Endothelial cell of umbilical vein (primary cell): ENCODE results near the gene PPARD. TPM values are rescaled to one million over a fixed set of nuclear protein-coding genes. Genes with fewer than 3 reads are reported as not detected.

Experiments used
- BruUV-seq: library from RNA; stranded (reverse); fragments of 400-500 nt; replicated peaks from 2 replicates; lab custom pipeline; 2021; lab: Mats Ljungman, UMichigan
- CTCF ChIA-PET: fragments of 300-600, 350-600 bp; sonication (Branson Sonifier 250); formaldehyde crosslinking; loops from one replicate; lab custom pipeline; 2021; ENCODE audit warnings: antibody characterized with exemption, inconsistent platforms; lab: Charles Lee
- POLR2A ChIA-PET: fragments of 300-600, 350-600 bp; sonication (Branson Sonifier 250); formaldehyde crosslinking; loops from one replicate; lab custom pipeline; 2021; ENCODE audit warnings: antibody characterized with exemption, inconsistent platforms; lab: Charles Lee
- DNase-seq: peaks from one replicate; pipeline ENCODE4 v3.0.0-alpha.2; 2011; ENCODE audit warnings: low read depth, low spot score
- FAIRE-seq: peaks from 2 replicates; lab custom pipeline; 2011; peaks lifted over from hg19 to GRCh38; lab: Jason Lieb, UNC
- H2AFZ ChIP-seq: 2 replicates; pipeline ENCODE4 v1.6.0; 2012; ENCODE audit warnings: low read depth, low read length, control low read depth, inconsistent platforms
- H3K27ac ChIP-seq: 2 replicates; pipeline ENCODE4 v1.5.1; 2011; ENCODE audit warnings: low read depth, mild to moderate bottlenecking, control low read depth, low read length, moderate library complexity; ENCODE audit not compliant: insufficient read depth
- H3K27me3 ChIP-seq, 2 experiments: 2 replicates each; pipeline versions ENCODE4 v1.6.0 to v1.6.1; 2011; ENCODE audit warnings: low read length in 2 of 2, mixed read lengths in 1 of 2; ENCODE audit not compliant: control insufficient read depth in 2 of 2, insufficient read depth in 2 of 2
- H3K36me3 ChIP-seq, 2 experiments: 2 replicates in 1 of 2; 3 replicates in 1 of 2; pipeline ENCODE4 v1.5.1; 2011; ENCODE audit warnings: low read length in 2 of 2, mild to moderate bottlenecking in 1 of 2, moderate library complexity in 1 of 2; ENCODE audit not compliant: control insufficient read depth in 2 of 2, insufficient read depth in 2 of 2; ENCODE audit errors: extremely low read depth in 1 of 2
- H3K4me1 ChIP-seq: 3 replicates; pipeline ENCODE4 v1.5.1; 2011; ENCODE audit warnings: mild to moderate bottlenecking, low read length; ENCODE audit not compliant: control insufficient read depth, insufficient read depth; ENCODE audit errors: extremely low read depth
- H3K4me2 ChIP-seq: 2 replicates; pipeline ENCODE4 v1.6.1; 2011; ENCODE audit warnings: low read length, control low read depth, mixed read lengths; ENCODE audit not compliant: insufficient read depth
- H3K4me3 ChIP-seq, 3 experiments: fragments of 200-600 bp in 1 of 3; sonication (generic), shearing (Covaris generic) in 1 of 3; replicated peaks in 1 of 3; 2 replicates each; pipeline ENCODE4 v1.5.1; 2011 to 2016; ENCODE audit warnings: control low read depth in 3 of 3, low read length in 3 of 3, mild to moderate bottlenecking in 2 of 3, inconsistent platforms in 1 of 3, low read depth in 1 of 3, moderate library complexity in 1 of 3; ENCODE audit not compliant: insufficient read depth in 1 of 3
- H3K79me2 ChIP-seq: 2 replicates; pipeline ENCODE4 v1.6.0; 2012; ENCODE audit warnings: low read length, inconsistent platforms; ENCODE audit not compliant: control insufficient read depth, insufficient read depth
- H3K9ac ChIP-seq: replicated peaks from 2 replicates; pipeline ENCODE3; 2011; ENCODE audit warnings: low read length, control low read depth; ENCODE audit not compliant: insufficient read depth; ENCODE audit errors: extremely low read depth
- H3K9me1 ChIP-seq: replicated peaks from 3 replicates; pipeline ENCODE4 v1.6.0; 2011; ENCODE audit warnings: mild to moderate bottlenecking, low read length; ENCODE audit not compliant: control insufficient read depth, insufficient read depth; ENCODE audit errors: extremely low read depth
- H3K9me3 ChIP-seq: replicated peaks from 2 replicates; pipeline ENCODE4 v1.5.1; 2012; ENCODE audit warnings: low read length, inconsistent platforms; ENCODE audit not compliant: control insufficient read depth, insufficient read depth
- H4K20me1 ChIP-seq: replicated peaks from 2 replicates; pipeline ENCODE3; 2011; ENCODE audit warnings: mild to moderate bottlenecking, low read length; ENCODE audit not compliant: control insufficient read depth, insufficient read depth; ENCODE audit errors: extremely low read depth
- EZH2 ChIP-seq: IDR thresholded peaks from 2 replicates; pipeline ENCODE4 v1.6.1; 2012; ENCODE audit warnings: borderline replicate concordance, low read depth, mild to moderate bottlenecking, moderate library complexity, low read length, inconsistent platforms; ENCODE audit not compliant: severe bottlenecking
- FOS ChIP-seq: IDR thresholded peaks from 2 replicates; pipeline ENCODE4 v1.6.1; 2011; ENCODE audit warnings: mild to moderate bottlenecking, low read length, moderate library complexity, borderline replicate concordance; ENCODE audit not compliant: insufficient read depth
- GATA2 ChIP-seq: IDR thresholded peaks from 2 replicates; pipeline ENCODE4 v1.7.0; 2011; ENCODE audit warnings: low read depth, mild to moderate bottlenecking, moderate library complexity, mixed read lengths, low read length; ENCODE audit not compliant: insufficient read length, insufficient read depth
- JUN ChIP-seq: IDR thresholded peaks from 2 replicates; pipeline ENCODE4 v1.6.1; 2011; ENCODE audit warnings: borderline replicate concordance, low read depth; ENCODE audit not compliant: insufficient read length, insufficient read depth
- MAX ChIP-seq: IDR thresholded peaks from 2 replicates; pipeline ENCODE4 v1.6.1; 2011; ENCODE audit not compliant: insufficient read depth, insufficient read length
- MYC ChIP-seq: IDR thresholded peaks from one replicate; pipeline ENCODE4 v1.6.1; 2011; ENCODE audit warnings: mild to moderate bottlenecking, low read depth, low read length
- POLR2A ChIP-seq: IDR thresholded peaks from 2 replicates; pipeline ENCODE4 v1.6.1; 2012; ENCODE audit warnings: low read depth, mild to moderate bottlenecking, control low read depth, low read length
- POLR2AphosphoS5 ChIP-seq: IDR thresholded peaks from 2 replicates; pipeline ENCODE4 v1.6.1; 2012; ENCODE audit warnings: low read depth, mild to moderate bottlenecking, control low read depth, low read length, moderate library complexity; ENCODE audit not compliant: insufficient read depth
- dilution Hi-C: fragments of 300-500 bp; cut with MboI; formaldehyde crosslinking; loops from one replicate; pipeline ENCODE4 v1.15.0; 2019; ENCODE audit warnings: low sequenced_read_pairs; ENCODE audit not compliant: extremely low pct_ligation_motif_present
- intact Hi-C: fragments of 100-400 bp; cut with micrococcal nuclease; formaldehyde crosslinking; loops from one replicate; pipeline ENCODE4 v1.10.0; 2022
- polyA plus RNA-seq, 4 experiments: library from polyadenylated mRNA; depleted of rRNA in 3 of 4; stranded (reverse) in 3 of 4; unstranded in 1 of 4; fragments of >200 nt; gene quantifications; 2 replicates each; pipeline versions ENCODE4 v1.2.1 to v1.2.3, GENCODE V29; 2011 to 2012; ENCODE audit warnings: missing spikeins in 1 of 4
- total RNA-seq: library from RNA; stranded (reverse); gene quantifications from 2 replicates; pipeline ENCODE4 v1.2.3, GENCODE V29; 2021
- TF ChIP-seq, protein P1 (sequence below), 2 donors: IDR thresholded peaks; 1 replicate in 1 of 2; 2 replicates in 1 of 2; pipeline ENCODE4 v1.5.1; 2011; ENCODE audit warnings: low read length in 2 of 2, mild to moderate bottlenecking in 2 of 2, moderate library complexity in 2 of 2, control low read depth in 1 of 2, inconsistent platforms in 1 of 2, low read depth in 1 of 2; ENCODE audit not compliant: insufficient read depth in 1 of 2; ENCODE audit errors: extremely low read depth in 1 of 2

Gene PPARD
- total and polyA plus RNA-seq, 2 donors (not counting 3 experiments of a cell fraction or from before 2014, with no cell fraction given) = 23.4 to 29.2 TPM

- Histone ChIP-seq H3K9ac (no peak overlapping the region), H3K4me2 (no peak overlapping the region), H4K20me1 (no peaks in the 10 kb centered on the region), H3K4me3 (no peak overlapping the region), H3K9me3 (no peaks in the 10 kb centered on the region), H3K4me1 (no peaks in the 10 kb centered on the region), H3K27me3 (no peaks in the 10 kb centered on the region), H3K9me1 (no peaks in the 10 kb centered on the region), H3K36me3 (peaks cover 0 to 2% of the 10 kb centered on the region in 2 experiments), H2AFZ (no peak overlapping the region), H3K27ac (no peak overlapping the region), H3K79me2 (peaks cover 5% of the 10 kb centered on the region)
- dilution Hi-C loops (no loop called here), intact Hi-C loops (no loop called here)
- CTCF ChIA-PET = no interaction called here
- POLR2A ChIA-PET = no interaction called here
- DNase-seq (no peak), FAIRE-seq (no peak)
- no peak for TF ChIP-seq FOS
- TF ChIP-seq MAX = no peak
- no peak for TF ChIP-seq GATA2
- no peak for TF ChIP-seq POLR2A
- no peak for TF ChIP-seq EZH2
- TF ChIP-seq JUN = no peak
- TF ChIP-seq, protein P1, sequence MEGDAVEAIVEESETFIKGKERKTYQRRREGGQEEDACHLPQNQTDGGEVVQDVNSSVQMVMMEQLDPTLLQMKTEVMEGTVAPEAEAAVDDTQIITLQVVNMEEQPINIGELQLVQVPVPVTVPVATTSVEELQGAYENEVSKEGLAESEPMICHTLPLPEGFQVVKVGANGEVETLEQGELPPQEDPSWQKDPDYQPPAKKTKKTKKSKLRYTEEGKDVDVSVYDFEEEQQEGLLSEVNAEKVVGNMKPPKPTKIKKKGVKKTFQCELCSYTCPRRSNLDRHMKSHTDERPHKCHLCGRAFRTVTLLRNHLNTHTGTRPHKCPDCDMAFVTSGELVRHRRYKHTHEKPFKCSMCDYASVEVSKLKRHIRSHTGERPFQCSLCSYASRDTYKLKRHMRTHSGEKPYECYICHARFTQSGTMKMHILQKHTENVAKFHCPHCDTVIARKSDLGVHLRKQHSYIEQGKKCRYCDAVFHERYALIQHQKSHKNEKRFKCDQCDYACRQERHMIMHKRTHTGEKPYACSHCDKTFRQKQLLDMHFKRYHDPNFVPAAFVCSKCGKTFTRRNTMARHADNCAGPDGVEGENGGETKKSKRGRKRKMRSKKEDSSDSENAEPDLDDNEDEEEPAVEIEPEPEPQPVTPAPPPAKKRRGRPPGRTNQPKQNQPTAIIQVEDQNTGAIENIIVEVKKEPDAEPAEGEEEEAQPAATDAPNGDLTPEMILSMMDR (IDR thresholded peaks at IDR 0.05; ENCODE audit: extremely low read depth in 1 of 2, insufficient read depth in 1 of 2, low read depth in 1 of 2, low read length in 2 of 2) = no peak
- no peak for TF ChIP-seq POLR2AphosphoS5
- TF ChIP-seq MYC = no peak
- no TSS peak for BruUV-seq
Measured at GRCh38 chr6:35358086-35358485, 15.7 kb downstream of the PPARD start.
